Stimulated activated CD8-positive, alpha-beta memory T cell treated with anti-CD3 and anti-CD28 coated beads, Interleukin-15, amount 100 ng/mL, for 48 hours (primary cell): ENCODE results near the gene SLC6A11.

Experiments
- DNase-seq, 2 donors: peaks; one replicate each; pipeline ENCODE4 v3.0.0-alpha.2; 2020; ENCODE audit warnings: low read depth in 2 of 2

Gene SLC6A11

DNA sequence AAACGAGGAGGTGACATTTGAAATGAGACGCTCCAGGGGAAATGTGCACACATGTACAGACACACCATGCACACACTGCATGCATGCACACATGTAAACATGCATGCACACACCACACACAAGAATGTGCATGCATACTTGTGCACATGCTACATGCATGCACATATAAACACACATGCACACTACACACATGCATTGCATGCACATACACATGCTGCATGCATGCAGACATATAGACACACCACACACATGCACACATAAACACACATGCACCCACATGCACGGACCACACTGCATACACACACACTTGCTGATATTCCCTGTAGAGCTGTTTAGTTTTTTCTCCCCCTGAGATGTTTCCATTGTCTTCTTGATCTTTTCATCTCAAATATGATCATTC, 138.7 kb downstream of the SLC6A11 start:
- no peak for DNase-seq

DNA sequence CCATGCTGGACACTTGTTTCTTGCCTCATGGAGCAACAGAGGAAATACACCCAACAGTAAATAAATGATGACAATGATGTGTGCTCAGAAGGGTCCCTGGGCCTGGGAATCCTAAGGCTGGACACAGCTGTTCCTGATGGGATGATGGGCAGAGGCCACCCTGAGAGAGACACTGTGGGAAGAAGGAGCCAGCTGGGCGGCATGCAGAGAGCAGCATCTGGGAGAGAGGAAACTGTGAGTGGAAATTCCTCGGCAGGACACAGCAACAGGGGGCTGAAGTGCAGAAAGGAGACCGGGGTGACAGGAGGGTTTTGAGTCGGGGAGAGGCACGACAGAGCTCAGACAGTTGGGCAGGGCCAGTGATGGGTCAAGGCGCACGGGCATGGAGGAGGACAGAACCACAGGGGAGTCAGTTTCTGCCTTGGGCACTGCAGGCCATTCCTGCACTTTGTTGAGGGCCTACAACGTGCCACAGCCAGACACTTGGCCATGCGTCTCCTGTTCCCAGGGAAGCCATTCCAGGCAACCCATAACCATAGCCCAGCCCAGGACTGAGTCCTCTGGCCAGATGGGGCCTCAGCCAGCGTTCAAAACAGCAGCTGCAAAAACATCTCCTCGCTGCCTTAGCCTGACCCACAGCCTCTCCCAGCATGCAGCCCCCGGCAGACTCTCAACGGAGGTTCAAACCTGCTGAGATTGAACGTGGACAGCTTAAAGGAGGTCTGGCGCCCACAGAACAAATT, 139.9 kb downstream of the SLC6A11 start:
- DNase-seq, result no peak

DNA sequence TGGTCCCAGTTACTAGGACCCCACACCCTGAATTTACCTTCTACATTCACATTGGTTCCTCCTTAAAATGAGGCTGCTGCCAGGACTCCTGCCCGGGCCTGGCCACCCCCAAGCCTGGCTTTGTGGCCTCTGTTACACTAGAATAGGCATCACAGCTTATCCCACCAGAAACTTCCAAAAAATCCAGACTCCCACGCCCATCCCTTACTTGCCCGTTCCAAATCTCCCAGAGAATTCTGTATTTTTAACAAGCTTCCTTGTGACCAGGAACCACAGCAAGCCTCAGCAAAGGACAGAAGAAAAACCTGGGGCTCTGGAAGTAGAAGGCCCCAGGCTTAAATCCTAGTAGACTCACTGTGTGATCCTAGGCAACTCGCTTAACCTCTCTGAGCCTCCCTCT, 140.5 kb downstream of the SLC6A11 start:
- DNase-seq, result no peak

GRCh38 chr3:10956986-10957385, 141.0 kb downstream of the SLC6A11 start:
- DNase-seq, result no peak

DNA sequence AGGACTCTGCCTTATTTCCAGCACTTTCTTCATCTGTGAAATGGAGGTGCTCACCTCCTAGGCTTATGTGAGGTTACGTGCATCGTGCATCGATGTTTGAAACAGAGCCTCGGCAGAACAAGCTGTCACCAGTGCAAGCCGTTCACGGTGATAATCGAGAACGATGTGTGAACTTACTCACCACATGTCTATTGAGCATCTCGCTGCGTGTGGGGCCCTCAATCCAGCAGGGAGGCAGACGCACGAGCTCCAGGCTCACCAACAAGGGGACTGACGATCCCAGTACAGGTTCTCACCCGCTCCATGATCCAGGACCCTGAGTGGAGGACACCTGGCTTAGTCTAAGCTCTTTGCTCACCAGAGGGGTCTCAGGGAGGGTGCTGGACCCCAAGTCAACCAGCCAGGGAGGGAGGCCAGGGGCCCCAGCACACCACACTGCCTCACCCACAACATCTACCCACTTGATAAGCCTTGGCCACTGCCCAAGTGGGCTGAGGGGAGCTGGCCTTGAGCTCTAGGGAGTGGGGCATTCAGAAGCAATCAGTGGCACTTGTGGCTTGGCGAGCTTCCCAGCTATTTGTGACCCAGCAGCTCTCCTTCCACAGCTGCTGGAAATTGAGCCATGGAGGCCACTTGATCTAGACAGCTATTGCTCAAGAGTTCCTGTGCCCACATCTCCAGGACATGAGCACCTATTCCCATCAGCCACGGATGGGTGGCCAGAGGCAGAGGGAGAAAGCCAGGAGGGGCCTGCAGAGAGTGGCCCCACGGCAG, 142.1 kb downstream of the SLC6A11 start:
- DNase-seq, result no peak

DNA sequence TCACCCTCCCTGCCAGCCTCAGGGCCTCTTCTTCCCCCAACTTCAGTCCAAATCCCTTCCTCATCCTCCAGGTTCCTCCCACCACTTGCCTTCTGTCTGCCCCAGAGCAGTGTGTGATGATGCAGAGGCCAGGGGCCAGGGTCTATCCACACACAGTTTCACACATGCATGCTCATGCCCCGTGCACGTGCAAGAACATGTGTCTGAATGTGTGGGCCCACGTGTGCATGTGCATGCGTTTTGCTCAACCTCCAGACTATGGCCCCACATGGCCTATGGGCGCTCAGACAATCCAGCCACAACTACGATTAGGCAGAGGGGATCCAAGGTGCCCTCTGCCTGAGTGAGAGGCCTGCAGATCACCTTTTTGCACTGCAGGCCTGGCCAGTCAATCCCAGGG, 144.2 kb downstream of the SLC6A11 start:
- DNase-seq, result no peak

- DNase-seq, result no peak
Observed at GRCh38 chr3:10961921-10962320, 145.9 kb downstream of the SLC6A11 start.

DNA sequence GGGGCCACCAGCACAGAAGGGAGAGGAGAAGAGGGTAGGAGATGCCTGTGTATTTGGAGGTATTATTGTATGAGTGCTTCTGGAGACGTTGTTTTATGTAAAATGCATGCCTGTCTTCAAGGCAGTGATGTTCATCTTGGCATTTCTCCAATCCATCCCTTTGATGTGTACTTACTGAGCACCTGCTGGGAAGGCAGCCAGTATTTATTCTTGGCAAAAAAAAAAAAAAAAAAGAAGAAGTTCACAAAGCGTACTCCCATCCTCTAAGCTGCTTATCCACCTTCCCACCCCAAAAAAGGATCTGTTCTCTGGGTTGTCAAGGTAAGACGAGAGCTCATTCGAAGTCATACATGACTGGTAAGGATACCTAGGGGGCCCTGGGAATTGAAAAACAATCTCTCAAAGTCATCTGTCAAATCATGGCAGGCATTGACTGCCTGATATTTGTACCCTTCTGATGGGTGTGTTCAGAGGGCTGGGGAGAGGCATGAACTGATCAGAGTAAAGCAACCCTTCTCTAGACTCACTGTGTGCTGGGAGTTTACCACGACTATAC, 146.5 kb downstream of the SLC6A11 start:
- DNase-seq, result no peak

DNA sequence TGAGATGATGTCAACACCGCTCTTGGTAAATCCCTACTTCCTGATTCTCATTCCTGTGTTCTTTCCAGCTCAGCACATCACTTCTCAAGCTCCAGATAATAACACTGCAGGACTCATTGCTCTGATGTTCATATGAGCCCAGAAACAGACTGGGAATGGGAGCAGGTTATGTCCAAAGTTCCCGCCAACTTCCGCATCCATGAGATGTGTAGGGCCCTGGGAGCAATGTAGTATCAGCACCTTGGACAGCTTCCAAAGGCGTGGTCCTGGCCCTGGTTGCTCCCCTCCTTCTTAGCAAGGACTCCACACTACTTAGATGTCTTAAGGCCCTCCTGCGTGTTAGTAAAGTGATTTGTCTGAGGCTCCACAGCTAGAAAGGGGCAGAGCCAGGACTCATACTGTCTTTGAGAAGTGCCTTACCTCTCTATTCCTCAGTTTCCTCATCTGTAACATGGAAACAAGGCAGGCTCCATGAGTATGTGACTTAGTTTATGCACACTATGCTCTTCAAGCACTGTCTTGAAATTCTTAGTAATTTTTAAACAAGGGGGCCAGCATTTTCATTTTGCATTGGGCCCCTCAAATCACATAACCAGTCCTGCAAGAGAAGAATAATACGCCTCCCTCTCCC, 148.6 kb downstream of the SLC6A11 start:
- DNase-seq, result no peak

- DNase-seq, result no peak
Observed at GRCh38 chr3:10968401-10968800, 152.4 kb downstream of the SLC6A11 start.

DNA sequence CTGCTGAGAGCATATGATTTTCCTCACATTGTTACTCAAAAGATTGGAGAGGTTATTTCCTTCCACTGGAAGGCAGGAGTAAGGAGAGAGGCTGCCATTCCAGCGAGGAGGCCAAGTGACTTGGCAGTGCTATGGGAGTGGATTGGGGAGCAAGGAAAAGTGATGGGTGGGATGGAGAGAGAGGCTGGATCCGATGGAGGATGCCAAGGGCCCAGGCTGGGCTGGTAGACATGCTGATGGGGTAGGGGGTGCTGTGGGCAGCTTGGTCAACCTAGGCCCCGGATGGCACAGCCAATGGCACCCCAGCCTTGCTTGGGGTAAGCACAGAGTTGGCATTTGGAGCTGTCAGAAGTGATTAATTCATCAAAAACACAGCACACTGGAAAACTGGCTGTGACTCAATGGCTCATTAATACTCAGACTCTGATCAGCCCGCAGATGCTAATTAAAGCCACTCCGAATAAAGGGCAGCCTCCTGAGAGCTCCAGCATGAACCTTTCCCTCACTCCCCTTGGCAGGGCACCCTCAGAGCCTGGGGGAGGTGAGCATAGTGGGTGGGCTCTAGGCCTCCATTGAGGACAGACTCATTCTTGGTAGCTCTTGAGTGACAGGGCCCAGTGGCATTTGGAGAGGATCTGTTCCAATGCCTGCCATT, 154.4 kb downstream of the SLC6A11 start:
- DNase-seq, result no peak

DNA sequence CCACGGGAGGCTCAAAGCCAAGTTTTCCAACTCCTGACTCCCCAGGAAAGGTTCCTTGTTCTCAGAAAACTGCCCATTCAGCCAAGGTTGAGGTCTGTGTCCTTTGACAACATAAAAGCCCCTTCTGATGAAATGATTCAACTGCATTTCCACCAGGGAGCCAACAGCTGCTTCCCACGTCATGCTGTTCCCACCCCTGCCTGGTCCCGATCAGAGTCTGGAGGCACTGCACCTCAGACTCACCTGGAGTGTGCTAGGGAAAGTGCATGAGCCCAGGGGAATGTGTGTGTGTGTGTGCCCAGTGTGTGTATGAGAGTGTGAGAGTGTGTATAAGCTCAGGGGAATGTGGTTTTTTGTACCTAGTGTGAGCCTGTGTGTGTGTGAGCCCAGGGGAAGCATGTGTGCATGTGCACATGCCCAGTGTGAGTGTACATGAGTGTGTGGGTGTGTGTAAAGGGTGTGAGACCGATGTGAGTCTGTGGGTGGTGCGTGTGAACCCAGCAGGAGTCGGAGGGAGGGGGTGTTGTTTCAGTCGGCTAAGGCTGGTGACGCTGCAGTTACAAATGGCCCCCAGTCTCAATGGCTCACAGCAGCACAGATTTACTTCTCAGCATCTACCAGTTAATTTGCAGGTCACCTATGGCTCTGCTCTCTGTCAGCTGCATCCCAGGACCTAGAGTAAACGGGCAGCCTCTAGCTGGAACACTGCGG, 156.2 kb downstream of the SLC6A11 start:
- no peak for DNase-seq

DNA sequence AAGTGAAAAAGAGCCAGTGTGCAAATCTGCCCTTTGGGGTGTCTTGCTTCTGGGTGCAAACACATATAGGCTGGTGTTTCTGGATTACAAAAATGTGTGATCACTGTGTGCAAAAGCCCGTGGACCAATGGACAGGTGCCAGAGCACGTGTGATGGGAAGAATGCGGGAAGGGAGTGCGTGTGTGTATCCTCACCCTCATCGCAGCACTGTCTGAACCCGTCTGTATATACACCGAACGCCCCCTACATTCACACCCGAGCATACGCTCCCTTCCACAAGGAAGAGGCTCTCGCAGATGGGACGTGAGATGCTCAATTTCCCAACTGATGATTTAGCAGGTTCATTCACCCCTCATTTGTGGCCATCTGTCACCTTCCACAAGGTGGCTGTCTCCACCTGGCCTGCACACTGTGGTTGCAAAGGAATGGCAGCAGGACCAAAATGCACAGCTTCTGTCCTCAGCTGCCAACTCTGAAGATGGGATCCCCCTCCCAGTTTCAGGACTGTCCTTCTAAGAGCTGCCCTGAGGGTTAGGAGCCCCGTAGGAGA, 157.1 kb downstream of the SLC6A11 start:
- no peak for DNase-seq

GRCh38 chr3:10974131-10974530, 158.1 kb downstream of the SLC6A11 start:
- DNase-seq, result no peak

- no peak for DNase-seq
Observed at GRCh38 chr3:10974746-10975375, 158.8 kb downstream of the SLC6A11 start.

DNA sequence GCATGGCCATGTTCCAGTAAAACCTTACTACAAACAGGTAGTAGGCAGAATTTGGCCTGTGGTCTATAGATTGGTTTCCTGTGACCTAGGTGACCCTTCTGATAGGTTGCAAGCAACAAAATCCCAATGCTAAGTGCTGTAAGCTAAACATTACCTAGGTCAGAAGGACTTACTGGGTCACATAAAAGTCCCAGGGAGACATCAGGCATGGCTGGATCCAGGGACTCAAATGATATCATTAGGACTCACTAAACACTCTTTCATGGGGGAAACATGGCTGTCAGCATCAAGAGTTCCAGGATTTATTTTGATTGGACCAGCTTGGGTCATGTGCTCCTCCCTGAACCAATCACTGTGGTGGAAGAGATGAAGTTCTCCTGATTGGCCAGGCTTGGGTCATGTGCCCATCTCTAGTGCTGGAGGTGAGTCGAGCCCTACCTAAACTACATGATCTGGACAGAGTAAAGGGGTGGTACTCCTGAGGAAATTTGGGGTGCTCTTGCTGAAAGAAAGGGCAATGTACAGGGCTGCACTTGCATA, 159.7 kb downstream of the SLC6A11 start:
- DNase-seq, result no peak

GRCh38 chr3:10976770-10977169, 160.7 kb downstream of the SLC6A11 start:
- no peak for DNase-seq

GRCh38 chr3:10977892-10978510, 162.0 kb downstream of the SLC6A11 start:
- DNase-seq, result no peak

- no peak for DNase-seq
Observed at GRCh38 chr3:10978956-10979355, 162.9 kb downstream of the SLC6A11 start.

DNA sequence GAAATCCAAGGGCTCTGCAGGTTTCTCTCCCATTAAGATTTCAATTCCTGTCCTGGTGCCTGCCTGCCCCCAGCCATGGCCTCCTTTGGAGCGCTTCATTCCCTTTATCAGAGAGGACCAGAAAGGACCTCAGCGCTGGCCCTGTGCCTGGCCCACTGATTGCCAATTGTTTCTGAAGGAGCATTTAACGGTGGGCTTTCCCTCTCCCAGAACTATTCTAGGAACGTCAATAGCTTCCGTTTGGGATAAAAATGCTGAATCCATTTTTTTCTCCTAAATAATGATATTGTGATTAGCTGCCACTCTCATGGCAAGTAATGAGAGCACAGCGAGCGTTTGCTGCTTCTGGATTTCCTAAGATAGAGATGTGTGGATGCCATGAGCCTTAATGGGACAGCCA, 164.3 kb downstream of the SLC6A11 start:
- DNase-seq, result no peak
